WTC11 (cell line): ENCODE measurements around the gene ACAA1. TPM values are rescaled to one million over a fixed set of nuclear protein-coding genes. Genes with fewer than 3 reads are reported as not detected.

Source experiments
- ATAC-seq: fragments of 200-7000 bp; cut with Tn5 transposase; 2 replicates; pipeline ENCODE4 v1.10.0; 2021; ENCODE audit warnings: mild to moderate bottlenecking, moderate library complexity
- CTCF ChIA-PET: fragments of 300-600 bp; sonication (Branson Sonifier 250); formaldehyde crosslinking; loops from one replicate; lab custom pipeline; 2021; ENCODE audit warnings: antibody characterized with exemption; lab: Charles Lee
- POLR2A ChIA-PET: fragments of 350-600 bp; sonication (Branson Sonifier 250); formaldehyde crosslinking; loops from one replicate; lab custom pipeline; 2021; ENCODE audit warnings: antibody characterized with exemption; lab: Charles Lee
- DNase-seq: peaks from one replicate; pipeline ENCODE4 v3.0.0; 2021; ENCODE audit warnings: low spot score
- H3K27ac Mint-ChIP-seq: 2 replicates; pipeline ENCODE4 v1.8.0; 2021; ENCODE audit warnings: mixed read lengths
- H3K27me3 Mint-ChIP-seq: 2 replicates; pipeline ENCODE4 v1.8.0; 2021; ENCODE audit warnings: low read depth, mild to moderate bottlenecking, moderate library complexity, mixed read lengths
- H3K36me3 Mint-ChIP-seq: 2 replicates; pipeline ENCODE4 v1.8.0; 2021; ENCODE audit warnings: mixed read lengths
- H3K4me1 Mint-ChIP-seq: 2 replicates; pipeline ENCODE4 v1.8.0; 2022; ENCODE audit warnings: mixed read lengths
- H3K4me3 Mint-ChIP-seq: 2 replicates; pipeline ENCODE4 v1.8.0; 2021; ENCODE audit warnings: mild to moderate bottlenecking, moderate library complexity, mixed read lengths
- H3K9me3 Mint-ChIP-seq: 2 replicates; pipeline ENCODE4 v1.8.0; 2021; ENCODE audit warnings: mixed read lengths
- AFF4 ChIP-seq: sonication (generic); formaldehyde crosslinking; IDR thresholded peaks from 2 replicates; pipeline ENCODE4 v1.8.1; 2023; ENCODE audit warnings: mild to moderate bottlenecking, missing genetic modification reagents, borderline replicate concordance
- ATF6 ChIP-seq: sonication (generic); formaldehyde crosslinking; IDR thresholded peaks from 2 replicates; pipeline ENCODE4 v1.8.1; 2023; ENCODE audit warnings: mild to moderate bottlenecking, missing genetic modification reagents
- E2F1 ChIP-seq: sonication (generic); formaldehyde crosslinking; IDR thresholded peaks from 2 replicates; pipeline ENCODE4 v1.8.0; 2022; ENCODE audit warnings: mild to moderate bottlenecking, missing genetic modification reagents
- ETV6 ChIP-seq: sonication (generic); formaldehyde crosslinking; IDR thresholded peaks from 2 replicates; pipeline ENCODE4 v1.8.1; 2022; ENCODE audit warnings: mild to moderate bottlenecking, missing genetic modification reagents
- HMGXB4 ChIP-seq: sonication (generic); formaldehyde crosslinking; IDR thresholded peaks from 2 replicates; pipeline ENCODE4 v1.8.1; 2023; ENCODE audit warnings: mild to moderate bottlenecking, moderate library complexity, missing genetic modification reagents
- MYBL2 ChIP-seq: sonication (generic); formaldehyde crosslinking; IDR thresholded peaks from 2 replicates; pipeline ENCODE4 v1.8.1; 2023; ENCODE audit warnings: mild to moderate bottlenecking, moderate library complexity, missing genetic modification reagents
- NFYB ChIP-seq: sonication (generic); formaldehyde crosslinking; conservative IDR thresholded peaks from 2 replicates; pipeline ENCODE4 v1.8.0; 2022; ENCODE audit warnings: low read depth, missing genetic modification reagents
- PRRX2 ChIP-seq: fragments of 250-450 bp; sonication (Bioruptor Pico); IDR thresholded peaks from 2 replicates; pipeline ENCODE4 v1.8.0; 2021; ENCODE audit warnings: mild to moderate bottlenecking
- SMAD4 ChIP-seq: sonication (generic); formaldehyde crosslinking; IDR thresholded peaks from 2 replicates; pipeline ENCODE4 v1.8.0; 2022; ENCODE audit warnings: mild to moderate bottlenecking, missing genetic modification reagents
- SP1 ChIP-seq: sonication (generic); formaldehyde crosslinking; conservative IDR thresholded peaks from 2 replicates; pipeline ENCODE4 v1.8.1; 2022; ENCODE audit warnings: missing genetic modification reagents
- STAT6 ChIP-seq: sonication (generic); formaldehyde crosslinking; conservative IDR thresholded peaks from 2 replicates; pipeline ENCODE4 v1.8.1; 2023; ENCODE audit warnings: mild to moderate bottlenecking, low read depth, missing genetic modification reagents, moderate library complexity
- ZNF317 ChIP-seq: sonication (generic); formaldehyde crosslinking; IDR thresholded peaks from 2 replicates; pipeline ENCODE4 v1.8.1; 2023; ENCODE audit warnings: low read depth, mild to moderate bottlenecking, moderate library complexity, missing genetic modification reagents, borderline replicate concordance
- ZNF671 ChIP-seq: fragments of 250-450 bp; sonication (Bioruptor Pico); IDR thresholded peaks from 2 replicates; pipeline ENCODE4 v1.8.0; 2021; ENCODE audit warnings: mild to moderate bottlenecking
- total RNA-seq: library from RNA; stranded (reverse); gene quantifications from 3 replicates; pipeline ENCODE4 v1.2.3, GENCODE V29; 2021

Gene ACAA1
- total RNA-seq, 1 experiment from 2014 or later: 46.5 TPM

GRCh38 chr3:38141173-38141951 lies 4.4 kb upstream of the ACAA1 start:
- DNase-seq (no peak), ATAC-seq (no peak)
- peaks cover 22% of the 10 kb centered on the region for H3K4me1 Mint-ChIP-seq
- no peak for TF ChIP-seq MYBL2 (CRISPR knock-in tag)
- no peak for TF ChIP-seq ZNF671 (CRISPR knock-in tag)
- no peak for TF ChIP-seq SP1 (CRISPR knock-in tag)
- TF ChIP-seq ATF6: no peak
- no peak for TF ChIP-seq AFF4 (CRISPR knock-in tag)
- no peak for TF ChIP-seq SMAD4 (CRISPR knock-in tag)
- no peak for TF ChIP-seq HMGXB4 (CRISPR knock-in tag)
- TF ChIP-seq STAT6: no peak
- TF ChIP-seq E2F1 (CRISPR knock-in tag): no peak
- no peak for TF ChIP-seq ZNF317 (CRISPR knock-in tag)
- TF ChIP-seq ETV6 (CRISPR knock-in tag): no peak
- no peak for TF ChIP-seq PRRX2 (CRISPR knock-in tag)
- TF ChIP-seq NFYB (CRISPR knock-in tag): no peak
- TF ChIP-seq, all 79 proteins: peak for 0
- peaks cover 13% of the 10 kb centered on the region for H3K27me3 Mint-ChIP-seq
- ChIA-PET POLR2A (interaction anchor here (1.2 kb wide), 1 partner anchor 24 kb away, joined by 4 read pairs; the partner anchor contains the start of gene OXSR1), CTCF (no interaction called here)
- no peak overlapping the region for H3K27ac Mint-ChIP-seq
- peaks cover 6% of the 10 kb centered on the region for H3K9me3 Mint-ChIP-seq
- peaks cover 8% of the 10 kb centered on the region; the same call in 1 of the 2 replicates for H3K36me3 Mint-ChIP-seq
- H3K4me3 Mint-ChIP-seq: no peak overlapping the region
